HG02588 (cell line): ENCODE results near the gene SEMA5A.

ENCODE experiments used
- ATAC-seq: cut with Tn5 transposase; IDR thresholded peaks from one replicate; pipeline ENCODE4 v1.9.1; 2021; ENCODE audit warnings: mild to moderate bottlenecking, moderate library complexity; ENCODE audit not compliant: unreplicated experiment

SEMA5A gene

GRCh38 chr5:9094582-9094981 lies 451.3 kb downstream of the SEMA5A start:
- no peak for ATAC-seq

GRCh38 chr5:9091896-9092662 lies 453.8 kb downstream of the SEMA5A start:
- no peak for ATAC-seq

- ATAC-seq, result no peak
Observed at GRCh38 chr5:9090381-9091026, 455.4 kb downstream of the SEMA5A start.

GRCh38 chr5:9089893-9090292 lies 456.0 kb downstream of the SEMA5A start:
- ATAC-seq, result no peak

- ATAC-seq, result no peak
Observed at GRCh38 chr5:9082996-9083395, 462.9 kb downstream of the SEMA5A start.

GRCh38 chr5:9072701-9073100 lies 473.2 kb downstream of the SEMA5A start:
- ATAC-seq, result no peak

- no peak for ATAC-seq
Observed at GRCh38 chr5:9071524-9071923, 474.4 kb downstream of the SEMA5A start.

GRCh38 chr5:9071074-9071473 lies 474.8 kb downstream of the SEMA5A start:
- ATAC-seq, result no peak

- ATAC-seq, result no peak
Observed at GRCh38 chr5:9069650-9070049, 476.2 kb downstream of the SEMA5A start.

GRCh38 chr5:9067154-9067553 lies 478.7 kb downstream of the SEMA5A start:
- no peak for ATAC-seq

GRCh38 chr5:9066349-9066748 lies 479.5 kb downstream of the SEMA5A start:
- no peak for ATAC-seq

GRCh38 chr5:9063615-9064245 lies 482.1 kb downstream of the SEMA5A start:
- ATAC-seq, result no peak

GRCh38 chr5:9062873-9063272 lies 483.0 kb downstream of the SEMA5A start:
- ATAC-seq, result peak; percentile 54

- ATAC-seq, result no peak
Observed at GRCh38 chr5:9059920-9060691, 485.8 kb downstream of the SEMA5A start.

- no peak for ATAC-seq
Observed at GRCh38 chr5:9058666-9059065, 487.2 kb downstream of the SEMA5A start.

- ATAC-seq, result no peak
Observed at GRCh38 chr5:9058161-9058560, 487.7 kb downstream of the SEMA5A start.

GRCh38 chr5:9057406-9058000 lies 488.4 kb downstream of the SEMA5A start:
- ATAC-seq, result no peak

- no peak for ATAC-seq
Observed at GRCh38 chr5:9056046-9056445, 489.8 kb downstream of the SEMA5A start.

GRCh38 chr5:9054821-9055589 lies 490.9 kb downstream of the SEMA5A start:
- ATAC-seq, result no peak

GRCh38 chr5:9054322-9054721 lies 491.6 kb downstream of the SEMA5A start:
- ATAC-seq, result no peak
